ENCODE measurements around the gene FAM72B. TPM values are rescaled to one million over a fixed set of nuclear protein-coding genes. Genes with fewer than 3 reads are reported as not detected.
"Not testable (repeated sequence)": the region's sequence is repeated elsewhere in the genome, so short reads cannot be mapped to it uniquely, and the experiment has no call there.

Gene FAM72B
- total RNA-seq, 1 donor from 2014 or later = 0.89 TPM

DNA sequence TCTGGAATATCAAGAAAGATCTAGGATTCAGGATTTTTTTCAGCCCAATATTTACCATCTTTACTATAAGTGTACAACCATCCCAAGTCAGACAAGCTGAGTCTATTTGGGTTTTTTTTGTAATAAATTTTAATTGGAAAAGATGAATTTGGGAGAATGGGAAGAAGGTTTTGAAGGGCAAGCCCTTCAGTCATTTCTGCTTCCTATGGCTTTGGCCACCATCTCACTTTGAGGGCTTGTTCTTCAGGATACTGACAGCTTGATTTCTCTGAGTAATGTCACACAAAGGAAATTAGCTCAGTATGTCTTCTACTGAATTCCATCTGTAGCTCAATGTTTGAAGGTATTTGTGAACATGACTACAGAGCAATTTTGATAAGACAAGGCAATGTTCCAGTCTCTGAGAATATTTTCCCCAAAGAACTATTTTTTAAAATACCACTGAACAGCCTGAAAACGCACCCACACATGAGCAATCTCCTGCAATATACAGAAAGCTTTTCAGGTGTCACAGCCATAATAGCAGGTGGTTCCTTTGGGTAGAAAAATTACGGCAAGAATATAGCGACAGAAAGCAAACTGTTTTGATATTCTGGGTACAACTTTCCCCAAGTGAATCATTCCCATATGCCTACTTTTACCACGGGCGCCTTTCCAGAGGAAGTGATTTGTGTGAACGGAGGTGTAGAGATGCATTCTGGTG, 22.8 kb downstream of the FAM72B start:
- DNase-seq (ENCODE audit: low spot score); intact Hi-C loops (cut with DNase I); ATAC-seq: not testable (repeated sequence)

DNA sequence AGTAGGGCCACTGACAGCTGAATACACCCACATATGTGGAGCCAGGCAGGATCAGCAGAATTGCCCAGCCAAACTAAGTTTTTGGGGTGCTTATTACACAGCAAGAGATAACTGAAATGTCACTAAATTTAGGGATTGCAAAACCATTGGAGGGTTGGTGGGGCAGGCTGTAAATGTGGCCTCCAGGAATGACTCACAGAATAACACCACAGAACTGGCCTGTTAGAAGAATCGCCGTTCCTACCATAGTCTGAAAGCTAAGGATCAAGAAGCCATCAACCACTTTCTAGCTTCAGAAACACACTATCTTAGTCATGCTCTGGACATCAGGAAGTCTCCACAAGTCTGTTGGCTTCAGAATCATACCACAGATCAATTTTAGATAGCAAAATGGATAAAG, 24.0 kb downstream of the FAM72B start:
- intact Hi-C loops (cut with DNase I); ATAC-seq; DNase-seq (ENCODE audit: low spot score): not testable (repeated sequence)

DNA sequence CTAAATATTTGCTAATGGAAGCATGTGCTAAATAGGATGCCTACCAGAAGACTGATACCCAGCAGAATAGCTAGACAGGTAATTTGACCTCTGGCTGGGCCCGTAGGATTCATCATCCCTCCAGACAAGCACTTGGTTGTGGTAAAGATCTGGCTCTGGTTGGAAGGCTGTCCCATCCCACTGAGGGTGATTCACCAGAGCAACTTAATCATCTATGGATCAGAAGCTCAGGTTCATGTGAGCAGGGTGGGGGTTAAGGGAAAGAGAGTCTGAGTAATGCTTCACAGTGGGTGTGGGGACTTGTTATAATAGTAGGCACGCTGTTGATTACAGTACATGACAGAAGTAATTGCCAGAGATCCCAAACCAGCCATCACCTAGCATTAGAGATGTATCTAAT, 26.5 kb downstream of the FAM72B start:
- intact Hi-C loops (cut with DNase I); DNase-seq (ENCODE audit: low spot score): not testable (repeated sequence)
- peak; percentile 44 for ATAC-seq

DNA sequence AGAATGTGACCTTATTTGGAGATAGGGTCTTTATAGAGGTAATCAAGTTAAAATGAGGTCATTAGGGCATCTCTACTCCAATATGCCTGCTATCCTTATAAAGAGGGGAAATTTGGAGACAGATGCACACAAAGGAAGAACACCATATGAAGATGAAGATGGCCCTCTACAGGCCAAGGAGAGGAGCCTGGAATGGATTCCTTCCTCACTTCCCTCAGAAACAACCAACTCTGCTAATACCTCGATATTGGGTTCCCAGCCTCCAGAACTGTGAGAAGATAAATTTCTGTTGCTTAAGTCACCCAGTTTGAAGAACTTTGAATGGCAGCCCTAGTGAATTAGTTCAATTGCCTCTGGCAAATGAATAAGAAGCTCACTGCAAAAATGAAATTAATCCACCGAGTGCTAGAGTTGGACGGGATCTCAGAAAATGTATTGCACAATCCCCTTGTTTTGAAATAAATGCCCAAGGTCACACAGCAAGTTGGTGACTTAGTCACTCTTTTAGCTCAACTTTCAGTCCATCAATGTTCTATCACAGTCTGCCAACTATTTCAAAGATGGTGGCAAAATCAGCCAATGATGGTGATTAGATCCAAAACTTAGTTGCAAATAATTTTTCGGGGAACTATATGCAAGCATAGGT, 27.1 kb downstream of the FAM72B start:
- DNase-seq (ENCODE audit: low spot score); intact Hi-C loops (cut with DNase I): not testable (repeated sequence)
- ATAC-seq = peak; percentile 82

DNA sequence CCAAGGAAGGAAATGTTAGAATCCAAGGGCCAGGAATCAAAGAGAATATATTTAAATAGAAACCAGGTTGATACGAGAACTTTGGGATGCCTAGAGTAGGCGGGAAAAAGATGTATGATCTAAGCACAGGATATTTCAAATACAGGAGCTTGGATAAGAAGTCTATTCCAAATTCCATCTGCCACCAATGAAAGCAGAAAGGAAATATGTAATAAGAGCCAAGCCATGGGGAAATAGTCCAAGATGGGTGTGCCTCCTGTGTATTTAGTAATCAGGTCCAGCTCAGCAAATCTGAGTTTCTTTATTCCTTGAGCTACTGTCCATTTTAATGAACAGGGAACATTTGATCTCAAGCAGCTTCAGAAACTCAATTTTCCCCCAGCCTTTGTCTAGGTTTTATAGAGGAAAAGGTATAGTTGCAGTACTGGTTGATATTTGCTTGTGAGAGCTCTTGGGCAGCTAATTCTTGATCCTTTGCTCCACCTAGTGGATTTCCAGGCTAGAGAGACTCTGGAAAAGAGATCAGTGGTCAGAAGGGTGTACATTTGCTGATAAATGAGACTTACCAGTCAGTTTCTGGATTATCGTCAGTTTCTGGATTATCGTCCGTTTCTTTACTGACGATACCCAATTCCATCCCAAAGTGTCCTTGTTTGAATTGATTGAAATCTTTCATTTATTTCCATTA, 28.3 kb downstream of the FAM72B start:
- ATAC-seq = peak; percentile 48
- intact Hi-C loops (cut with DNase I); DNase-seq (ENCODE audit: low spot score): not testable (repeated sequence)

DNA sequence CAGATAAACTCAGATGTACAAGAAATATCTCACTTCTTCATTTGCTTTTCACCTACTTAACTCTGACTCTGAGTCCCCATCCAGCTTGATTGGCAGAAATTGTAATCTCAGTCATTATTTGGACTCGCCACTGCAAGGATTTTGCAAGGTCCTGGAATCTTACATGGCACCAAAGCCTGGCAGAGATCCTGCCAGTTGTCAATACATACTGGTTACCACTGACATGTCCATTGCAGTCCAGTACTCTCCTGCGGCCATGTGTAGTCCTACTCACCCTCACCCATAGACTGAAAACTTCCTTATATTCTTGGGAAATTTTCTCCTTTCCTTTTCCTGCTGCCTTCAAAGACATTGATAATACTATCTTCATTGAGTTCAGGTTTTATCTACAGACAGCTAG, 29.3 kb downstream of the FAM72B start:
- intact Hi-C loops (cut with DNase I); ATAC-seq; DNase-seq (ENCODE audit: low spot score): not testable (repeated sequence)

DNA sequence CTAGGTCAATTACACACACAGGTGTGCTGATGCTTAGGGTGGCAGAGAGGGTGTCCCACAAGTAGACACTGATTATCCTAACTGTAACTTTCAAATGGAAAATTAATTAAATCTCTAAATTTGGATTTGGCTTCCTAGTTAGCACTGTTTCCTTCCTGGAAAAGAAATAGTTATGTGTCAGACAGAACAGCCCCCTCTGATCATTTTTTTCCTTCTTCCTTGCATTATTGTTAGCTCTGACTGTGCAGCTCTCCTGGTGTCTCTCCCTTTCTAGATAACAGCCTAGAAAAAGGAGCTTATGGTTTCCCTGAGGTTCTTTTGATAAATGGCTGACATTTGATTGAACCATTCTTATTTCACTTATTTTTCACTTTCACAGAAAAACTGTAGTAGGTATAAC, 31.4 kb downstream of the FAM72B start:
- intact Hi-C loops (cut with DNase I); ATAC-seq; DNase-seq (ENCODE audit: low spot score): not testable (repeated sequence)

DNA sequence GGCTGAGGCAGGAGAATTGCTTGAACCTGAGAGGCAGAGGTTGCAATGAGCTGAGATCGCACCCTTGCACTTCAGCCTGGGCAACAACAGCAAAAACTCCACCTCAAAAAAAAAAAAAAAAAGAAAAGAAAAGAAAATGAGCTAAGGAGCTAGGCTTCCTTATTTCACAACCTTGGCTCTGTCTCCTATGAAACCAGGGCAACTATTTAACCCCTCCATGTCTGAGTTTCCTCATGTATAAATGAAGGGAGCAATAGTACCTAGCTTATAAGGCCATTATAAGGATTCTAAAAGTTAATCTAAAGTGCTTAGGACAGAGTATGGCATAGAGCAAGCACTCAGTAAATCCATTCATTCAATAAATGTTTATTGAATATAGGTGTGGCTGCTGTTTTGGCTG, 32.8 kb downstream of the FAM72B start:
- peak; percentile 33 for ATAC-seq
- intact Hi-C loops (cut with DNase I); DNase-seq (ENCODE audit: low spot score): not testable (repeated sequence)

DNA sequence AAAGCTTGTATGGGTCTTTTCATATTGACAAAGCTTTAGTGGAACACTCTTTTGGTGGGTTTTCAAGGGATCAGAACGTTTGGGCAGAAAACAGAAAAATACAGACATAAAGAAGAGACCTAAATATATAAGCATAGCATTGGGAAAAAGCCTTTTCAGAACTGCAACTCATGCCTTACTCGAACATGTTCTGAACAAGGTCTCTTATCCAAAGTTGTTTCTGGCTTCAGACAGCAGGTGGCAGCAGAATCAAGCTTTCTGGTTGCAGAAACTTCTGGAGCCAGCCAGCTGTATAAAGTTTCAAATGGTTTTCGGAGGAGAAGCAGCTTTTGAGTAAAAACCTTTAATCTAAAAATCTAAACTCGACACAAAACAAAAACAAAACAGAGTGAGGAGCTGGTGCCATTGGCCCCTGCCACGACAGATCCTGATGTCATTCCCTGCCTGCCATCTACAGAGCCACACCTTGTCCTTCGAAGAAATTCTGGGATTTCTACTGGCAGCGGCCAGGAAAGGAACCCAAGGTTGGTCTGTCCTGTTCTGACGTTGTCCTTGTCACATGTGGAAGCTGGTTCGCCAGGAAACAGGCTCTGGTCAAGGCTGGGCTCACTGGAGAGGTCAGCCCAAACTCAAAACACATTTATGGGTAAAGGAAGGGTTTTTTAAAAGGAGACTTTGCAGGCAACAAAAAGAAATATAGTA, 35.5 kb downstream of the FAM72B start:
- ATAC-seq = peak; percentile 88
- intact Hi-C loops (cut with DNase I); DNase-seq (ENCODE audit: low spot score): not testable (repeated sequence)

DNA sequence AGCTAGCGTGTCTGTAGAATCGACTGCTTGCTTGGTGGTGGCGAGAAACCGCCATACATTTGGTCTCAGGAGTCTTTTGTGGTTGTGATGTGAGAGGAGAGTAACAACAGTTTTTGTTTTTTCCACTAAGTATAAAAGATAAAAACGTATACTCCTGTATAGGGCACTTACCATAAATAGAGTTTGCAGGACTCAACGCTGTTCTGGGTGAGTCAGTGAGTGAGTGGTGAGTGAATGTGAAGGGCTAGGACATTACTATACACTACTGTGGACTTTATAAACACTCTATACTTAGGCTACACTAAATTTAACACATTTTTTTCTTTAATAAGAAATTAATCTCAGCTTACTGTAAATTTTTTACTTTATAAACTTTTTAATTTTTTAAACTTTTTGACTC, 43.7 kb downstream of the FAM72B start:
- ATAC-seq; intact Hi-C loops (cut with DNase I): not testable (repeated sequence)

DNA sequence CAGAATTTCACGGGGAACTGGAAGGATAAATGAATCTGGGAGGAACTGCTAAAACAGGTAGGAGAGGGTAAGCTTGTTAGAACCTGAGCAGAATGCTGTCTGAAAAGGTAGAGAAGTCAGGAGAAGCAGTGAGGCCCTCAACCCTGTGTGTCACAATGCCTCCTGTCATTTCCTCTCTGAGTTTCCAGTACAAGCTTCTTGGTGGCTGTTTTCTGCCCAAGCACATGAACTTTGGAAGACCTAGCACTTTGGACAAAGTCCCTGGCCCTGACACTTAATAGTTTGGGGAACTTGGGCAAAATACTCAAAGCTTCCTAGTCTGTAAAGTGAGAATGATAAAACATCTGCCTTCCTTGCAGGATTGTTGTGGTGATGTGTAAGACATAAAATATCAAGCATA, 52.6 kb downstream of the FAM72B start:
- DNase-seq (ENCODE audit: low spot score); intact Hi-C loops (cut with DNase I): not testable (repeated sequence)
- peak; percentile 68 for ATAC-seq

More for the DNA sequence above, 43.7 kb downstream of the FAM72B start:
- DNase-seq (ENCODE audit: low spot score) = not testable (repeated sequence)

DNA sequence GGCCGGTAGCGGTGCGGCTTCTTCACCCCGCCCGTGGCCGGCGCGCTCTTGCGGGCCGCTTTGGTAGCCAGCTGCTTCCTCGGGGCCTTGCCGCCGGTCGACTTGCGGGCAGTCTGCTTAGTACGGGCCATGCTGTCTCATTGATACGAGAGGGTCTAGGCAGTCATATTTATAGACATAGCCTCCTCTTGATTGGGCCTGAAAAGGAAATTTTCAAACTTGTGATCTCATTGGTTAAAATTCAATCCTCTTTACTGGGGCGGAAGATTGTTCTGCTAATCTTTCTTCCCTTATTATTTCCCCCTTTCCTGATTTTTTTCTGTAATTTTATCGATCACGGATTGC, 65.7 kb downstream of the FAM72B start:
- peak; percentile 76 for ATAC-seq
- DNase-seq (ENCODE audit: low spot score); intact Hi-C loops (cut with DNase I): not testable (repeated sequence)

Other genes starting within 250 kb of the FAM72B start
- gene SRGAP2C, start 635 bp upstream of the FAM72B start, total RNA-seq = 69.9 TPM

All from sciatic nerve (tissue), 2 donors.